ENCODE measurements around the gene TNFRSF11A. TPM values are rescaled to one million over a fixed set of nuclear protein-coding genes. Genes with fewer than 3 reads are reported as not detected.

The TNFRSF11A gene
- polyA plus RNA-seq, 10 donors = 2.8 to 4.4 (median 3.6) TPM

- no peak for DNase-seq
Observed at GRCh38 chr18:62342884-62343283, 17.8 kb downstream of the TNFRSF11A start.

- DNase-seq = no peak
Observed at GRCh38 chr18:62343316-62343715, 18.2 kb downstream of the TNFRSF11A start.

GRCh38 chr18:62345909-62346308, 20.8 kb downstream of the TNFRSF11A start:
- DNase-seq = no peak

GRCh38 chr18:62346333-62347088, 21.4 kb downstream of the TNFRSF11A start:
- DNase-seq = no peak

- no peak for DNase-seq
Observed at GRCh38 chr18:62347089-62347506, 22.0 kb downstream of the TNFRSF11A start.

GRCh38 chr18:62348474-62348873, 23.4 kb downstream of the TNFRSF11A start:
- no peak for DNase-seq

- no peak for DNase-seq
Observed at GRCh38 chr18:62353170-62353569, 28.1 kb downstream of the TNFRSF11A start.

GRCh38 chr18:62354151-62354550, 29.0 kb downstream of the TNFRSF11A start:
- no peak for DNase-seq

GRCh38 chr18:62357079-62357719, 32.1 kb downstream of the TNFRSF11A start:
- no peak for DNase-seq

- no peak for DNase-seq
Observed at GRCh38 chr18:62360805-62361204, 35.7 kb downstream of the TNFRSF11A start.

- DNase-seq = no peak
Observed at GRCh38 chr18:62361288-62361687, 36.2 kb downstream of the TNFRSF11A start.

GRCh38 chr18:62364558-62364957, 39.4 kb downstream of the TNFRSF11A start:
- no peak for DNase-seq

GRCh38 chr18:62365420-62365819, 40.3 kb downstream of the TNFRSF11A start:
- no peak for DNase-seq

GRCh38 chr18:62366992-62367391, 41.9 kb downstream of the TNFRSF11A start:
- DNase-seq = no peak

GRCh38 chr18:62368100-62368499, 43.0 kb downstream of the TNFRSF11A start:
- no peak for DNase-seq

GRCh38 chr18:62369129-62369644, 44.1 kb downstream of the TNFRSF11A start:
- DNase-seq = no peak

GRCh38 chr18:62370366-62370765, 45.3 kb downstream of the TNFRSF11A start:
- DNase-seq = peak; percentile 21 to 56 (median 27)

GRCh38 chr18:62371436-62371835, 46.3 kb downstream of the TNFRSF11A start:
- DNase-seq = peak in 1 of 3 donors; percentile 27

- DNase-seq = no peak
Observed at GRCh38 chr18:62372156-62372555, 47.0 kb downstream of the TNFRSF11A start.

GRCh38 chr18:62372882-62373281, 47.8 kb downstream of the TNFRSF11A start:
- no peak for DNase-seq

- DNase-seq = no peak
Observed at GRCh38 chr18:62374410-62374965, 49.4 kb downstream of the TNFRSF11A start.

GRCh38 chr18:62377131-62377807, 52.2 kb downstream of the TNFRSF11A start:
- peak; percentile 50 to 81 (median 67) for DNase-seq

Measured in muscle of back (tissue), 11 donors.